CD8-positive, alpha-beta memory T cell (primary cell): ENCODE measurements around the gene HBA1. TPM values are rescaled to one million over a fixed set of nuclear protein-coding genes. Genes with fewer than 3 reads are reported as not detected.

Experiments used
- CTCF ChIA-PET: fragments of 350-600 bp; sonication (Branson Sonifier 250); formaldehyde crosslinking; loops from one replicate; lab custom pipeline; 2021; ENCODE audit warnings: antibody characterized with exemption; lab: Charles Lee
- POLR2A ChIA-PET: fragments of 350-600 bp; sonication (Branson Sonifier 250); formaldehyde crosslinking; loops from one replicate; lab custom pipeline; 2021; ENCODE audit warnings: antibody characterized with exemption; lab: Charles Lee
- DNase-seq, 5 donors: peaks; one replicate each; pipeline versions ENCODE4 v3.0.0 to v3.0.0-alpha.2; 2020 to 2022; ENCODE audit warnings: mixed read lengths in 1 of 5
- H3K27ac ChIP-seq: one replicate; pipeline ENCODE4 v1.7.0; 2013; ENCODE audit warnings: low read depth, mild to moderate bottlenecking, low read length, moderate library complexity
- H3K27me3 ChIP-seq: 2 replicates; pipeline ENCODE4 v1.7.0; 2013; ENCODE audit warnings: low read length, mild to moderate bottlenecking; ENCODE audit not compliant: insufficient read depth, poor library complexity, severe bottlenecking
- H3K36me3 ChIP-seq: 2 replicates; pipeline ENCODE4 v1.7.0; 2013; ENCODE audit warnings: mild to moderate bottlenecking, low read length, moderate library complexity; ENCODE audit not compliant: insufficient read depth
- H3K4me1 ChIP-seq: 2 replicates; pipeline ENCODE4 v1.7.0; 2013; ENCODE audit warnings: mild to moderate bottlenecking, low read length, moderate library complexity; ENCODE audit not compliant: insufficient read depth
- H3K4me3 ChIP-seq: 2 replicates; pipeline ENCODE4 v1.7.0; 2013; ENCODE audit warnings: mild to moderate bottlenecking, low read length
- H3K9me3 ChIP-seq: 2 replicates; pipeline ENCODE4 v1.7.0; 2013; ENCODE audit warnings: mild to moderate bottlenecking, low read length
- H3K27ac Mint-ChIP-seq, 8 donors: one replicate each; pipeline ENCODE4 v1.8.0; 2020 to 2021; ENCODE audit warnings: mixed read lengths in 8 of 8, mild to moderate bottlenecking in 6 of 8, inconsistent platforms in 3 of 8, moderate library complexity in 3 of 8
- H3K27me3 Mint-ChIP-seq, 2 donors: one replicate each; pipeline ENCODE4 v1.8.0; 2020 to 2021; ENCODE audit warnings: mixed read lengths in 2 of 2, mild to moderate bottlenecking in 1 of 2, moderate library complexity in 1 of 2
- H3K36me3 Mint-ChIP-seq, 3 donors: one replicate each; pipeline ENCODE4 v1.8.0; 2020 to 2021; ENCODE audit warnings: mixed read lengths in 3 of 3, inconsistent platforms in 1 of 3, mild to moderate bottlenecking in 1 of 3
- H3K4me1 Mint-ChIP-seq, 3 donors: one replicate each; pipeline ENCODE4 v1.8.0; 2020 to 2021; ENCODE audit warnings: mixed read lengths in 3 of 3, inconsistent platforms in 1 of 3, mild to moderate bottlenecking in 1 of 3
- H3K4me3 Mint-ChIP-seq, 7 donors: one replicate each; pipeline ENCODE4 v1.8.0; 2020 to 2021; ENCODE audit warnings: mixed read lengths in 7 of 7, mild to moderate bottlenecking in 6 of 7, moderate library complexity in 4 of 7, inconsistent platforms in 2 of 7
- H3K9me3 Mint-ChIP-seq, 5 donors: one replicate each; pipeline ENCODE4 v1.8.0; 2020 to 2022; ENCODE audit warnings: mixed read lengths in 5 of 5, mild to moderate bottlenecking in 3 of 5, moderate library complexity in 2 of 5, inconsistent platforms in 1 of 5
- polyA plus RNA-seq: library from polyadenylated mRNA; unstranded; fragments of 300-500 nt; fragmentation: Illumina TruSeq; gene quantifications from one replicate; pipeline ENCODE4 v1.2.3, GENCODE V29; 2021
- total RNA-seq, 2 experiments: library from RNA; stranded (reverse); gene quantifications; one replicate each; pipeline ENCODE4 v1.2.3, GENCODE V29; 2021

The HBA1 gene
- total and polyA plus RNA-seq, 3 experiments from 2014 or later: 1.6 TPM; not detected in 2

DNA sequence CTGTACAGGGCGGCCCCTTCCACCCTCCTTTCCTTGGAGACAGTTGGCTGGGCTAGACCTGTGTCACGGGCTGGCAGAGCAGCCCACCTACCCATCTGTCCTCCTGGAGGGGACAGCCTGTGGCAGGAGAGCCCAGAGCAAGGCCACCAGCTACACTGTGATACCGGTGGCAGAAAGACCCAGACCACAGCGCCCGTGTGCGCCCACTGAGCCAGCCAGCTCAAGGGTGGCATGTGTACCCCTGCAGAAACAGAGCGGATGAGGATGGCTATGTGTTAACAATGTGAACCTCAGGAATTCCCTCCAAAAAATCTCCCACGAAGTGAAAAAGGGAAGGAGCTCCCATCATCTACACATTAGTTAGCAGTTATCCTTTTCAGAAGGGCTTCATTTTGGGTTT is 10.8 kb downstream of the HBA1 start:
- Histone ChIP-seq H3K4me3 (no peak overlapping the region), H3K27ac (no peak overlapping the region), H3K9me3 (no peaks in the 10 kb centered on the region), H3K4me1 (no peaks in the 10 kb centered on the region), H3K36me3 (peaks cover 7% of the 10 kb centered on the region), H3K27me3 (no peaks in the 10 kb centered on the region)
- H3K36me3 Mint-ChIP-seq: peaks cover 0 to 53% (median 14%) of the 10 kb centered on the region in 3 donors
- no peak overlapping the region for H3K4me3 Mint-ChIP-seq
- no peaks in the 10 kb centered on the region for H3K9me3 Mint-ChIP-seq
- ChIA-PET CTCF (no interaction called here), POLR2A (no interaction called here)
- H3K27me3 Mint-ChIP-seq: peaks cover 0 to 1% of the 10 kb centered on the region in 2 donors
- DNase-seq: no peak
- peaks cover 0 to 4% (median 3%) of the 10 kb centered on the region in 3 donors for H3K4me1 Mint-ChIP-seq
- no peak overlapping the region for H3K27ac Mint-ChIP-seq

DNA sequence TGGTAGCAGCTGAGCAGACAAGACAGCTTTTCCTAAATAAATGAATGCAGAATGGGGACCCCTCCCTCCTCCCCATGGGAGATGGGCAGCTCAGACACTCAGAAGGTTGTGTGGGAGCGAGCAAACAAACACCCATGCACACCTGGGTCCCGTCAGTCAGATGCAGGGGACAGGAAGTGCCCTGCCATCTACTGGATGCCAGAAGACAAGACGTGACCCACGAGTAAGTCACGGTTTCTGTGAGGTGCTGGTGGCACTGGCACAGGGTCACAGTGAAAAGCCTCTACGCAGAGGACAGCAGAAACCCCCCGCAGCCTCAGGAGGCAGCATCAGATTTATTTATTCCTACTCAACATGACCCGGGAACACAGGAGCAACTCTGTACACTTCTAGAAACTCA is 12.2 kb downstream of the HBA1 start:
- no peaks in the 10 kb centered on the region for H3K27me3 Mint-ChIP-seq
- POLR2A ChIA-PET: interaction anchor here (0.7 kb wide), 1 partner anchor 17 kb away, joined by 6 read pairs; no protein-coding TSS in a partner anchor
- no peak overlapping the region for H3K4me3 Mint-ChIP-seq
- Histone ChIP-seq H3K27ac (no peak overlapping the region), H3K4me1 (no peaks in the 10 kb centered on the region), H3K36me3 (peaks cover 13% of the 10 kb centered on the region), H3K4me3 (no peak overlapping the region), H3K9me3 (no peaks in the 10 kb centered on the region), H3K27me3 (no peaks in the 10 kb centered on the region)
- DNase-seq: peak in 1 of 5 donors; percentile 38
- H3K9me3 Mint-ChIP-seq: no peaks in the 10 kb centered on the region
- CTCF ChIA-PET: interaction anchor here (0.6 to 1.4 kb wide), 4 partner anchors 39 to 450 kb away, joined by 3 to 5 read pairs (median 4); no protein-coding TSS in a partner anchor
- peaks cover 0 to 4% (median 3%) of the 10 kb centered on the region in 3 donors for H3K4me1 Mint-ChIP-seq
- H3K36me3 Mint-ChIP-seq: peaks cover 0 to 64% (median 15%) of the 10 kb centered on the region in 3 donors
- peak overlapping the region in 1 of 8 donors; percentile 53 for H3K27ac Mint-ChIP-seq

DNA sequence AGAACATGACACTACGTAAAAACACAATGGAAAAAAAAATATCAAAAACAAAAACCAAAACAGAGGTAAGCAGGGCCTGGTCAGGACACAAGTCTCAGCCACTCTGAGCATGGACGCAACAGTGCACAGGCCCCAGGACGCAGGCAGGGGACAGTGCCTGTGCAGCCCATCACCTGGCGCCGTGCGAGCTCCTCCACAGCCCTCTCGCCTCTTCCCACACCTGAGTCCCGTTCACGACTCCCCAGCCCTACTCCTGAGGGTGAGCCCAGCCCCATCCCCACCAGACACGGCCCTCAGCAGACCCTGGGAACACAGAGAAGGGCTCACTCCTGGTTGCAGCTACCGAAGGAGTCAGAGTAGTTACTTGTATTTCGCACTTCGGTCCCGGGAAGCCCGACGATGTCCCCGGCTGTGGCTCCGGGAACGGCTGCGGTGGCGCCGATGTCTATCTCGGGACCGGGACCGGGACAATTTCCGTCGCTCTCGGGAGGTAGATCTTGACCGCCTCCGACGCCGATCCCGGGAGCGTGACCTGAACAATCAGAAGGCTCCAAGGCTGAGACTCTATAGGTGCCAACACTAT is 13.2 kb downstream of the HBA1 start:
- Histone ChIP-seq H3K4me3 (no peak overlapping the region), H3K9me3 (no peaks in the 10 kb centered on the region), H3K36me3 (peaks cover 20% of the 10 kb centered on the region), H3K27ac (no peak overlapping the region), H3K27me3 (no peaks in the 10 kb centered on the region), H3K4me1 (no peaks in the 10 kb centered on the region)
- no peak overlapping the region for H3K4me3 Mint-ChIP-seq
- ChIA-PET CTCF (interaction anchor here (1.0 to 1.6 kb wide), 2 partner anchors 8 to 9 kb away, joined by 3 read pairs; partner anchors contain the start of gene HBQ1), POLR2A (no interaction called here)
- H3K27ac Mint-ChIP-seq: peak overlapping the region in 1 of 8 donors; percentile 27
- peaks cover 0 to 4% (median 3%) of the 10 kb centered on the region in 3 donors for H3K4me1 Mint-ChIP-seq
- no peak for DNase-seq
- no peaks in the 10 kb centered on the region for H3K9me3 Mint-ChIP-seq
- peaks cover 0 to 72% (median 15%) of the 10 kb centered on the region in 3 donors for H3K36me3 Mint-ChIP-seq
- H3K27me3 Mint-ChIP-seq: no peaks in the 10 kb centered on the region

DNA sequence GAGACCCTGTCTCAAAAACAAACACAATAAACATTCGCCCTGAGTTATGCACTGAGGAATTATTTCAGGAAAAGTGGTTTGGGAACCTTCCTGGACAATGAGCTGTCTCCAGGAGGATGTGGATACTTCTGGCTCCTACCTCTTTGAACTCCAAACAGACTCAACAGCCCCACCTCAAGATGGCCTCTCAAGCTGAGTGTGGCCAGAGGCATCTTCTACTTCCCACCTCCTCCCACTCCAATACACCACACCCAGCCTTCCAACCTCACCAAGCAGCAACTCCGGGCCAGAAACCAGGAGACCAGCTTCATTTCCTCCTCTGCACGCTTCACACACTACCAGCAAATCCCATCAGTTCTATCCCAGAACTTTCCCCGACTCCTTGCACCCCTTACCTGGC is 15.4 kb downstream of the HBA1 start:
- Mint-ChIP-seq H3K9me3 (no peaks in the 10 kb centered on the region), H3K4me3 (no peak overlapping the region), H3K4me1 (peaks cover 0 to 4% (median 3%) of the 10 kb centered on the region in 3 donors), H3K27ac (peak overlapping the region in 3 of 8 donors; percentile 66 to 92 (median 83)), H3K27me3 (no peaks in the 10 kb centered on the region), H3K36me3 (peaks cover 0 to 85% (median 15%) of the 10 kb centered on the region in 3 donors)
- Histone ChIP-seq H3K9me3 (no peaks in the 10 kb centered on the region), H3K4me3 (no peak overlapping the region), H3K4me1 (no peaks in the 10 kb centered on the region), H3K27ac (no peak overlapping the region), H3K36me3 (peaks cover 35% of the 10 kb centered on the region), H3K27me3 (no peaks in the 10 kb centered on the region)
- no peak for DNase-seq
- ChIA-PET POLR2A (interaction anchor here (0.7 kb wide), 1 partner anchor 337 kb away, joined by 7 read pairs; no protein-coding TSS in a partner anchor), CTCF (interaction anchor here (2.6 to 4.1 kb wide), 2 partner anchors 10 to 85 kb away, joined by 7 to 18 read pairs; no protein-coding TSS in a partner anchor)

DNA sequence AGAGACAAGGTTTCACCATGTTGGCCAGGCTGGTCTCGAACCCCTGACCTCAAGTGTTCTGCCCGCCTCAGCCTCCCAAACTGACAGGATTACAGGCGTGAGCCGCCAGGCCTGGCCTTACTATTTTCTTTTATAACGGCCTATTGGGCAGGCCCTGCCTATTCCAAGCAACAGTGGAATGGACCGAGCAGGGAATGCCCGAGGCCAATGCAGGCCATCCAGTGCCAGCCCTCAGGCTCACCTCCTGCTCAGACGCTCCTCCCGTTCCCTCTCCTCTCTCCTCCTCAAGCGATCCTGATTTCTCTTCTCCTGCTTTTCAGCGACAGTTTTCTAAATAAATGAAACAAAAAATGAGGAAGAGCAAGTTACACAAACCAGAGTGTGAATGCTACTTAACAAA is 16.2 kb downstream of the HBA1 start:
- ChIA-PET POLR2A (no interaction called here), CTCF (interaction anchor here (2.6 to 4.1 kb wide), 2 partner anchors 11 to 86 kb away, joined by 7 to 18 read pairs; no protein-coding TSS in a partner anchor)
- H3K9me3 ChIP-seq: no peaks in the 10 kb centered on the region
- DNase-seq: no peak
- Mint-ChIP-seq H3K27me3 (no peaks in the 10 kb centered on the region), H3K9me3 (peaks cover 0 to 2% (median 0%) of the 10 kb centered on the region in 5 donors), H3K4me3 (no peak overlapping the region), H3K27ac (no peak overlapping the region), H3K36me3 (peaks cover 0 to 85% (median 15%) of the 10 kb centered on the region in 3 donors), H3K4me1 (peaks cover 0 to 4% (median 3%) of the 10 kb centered on the region in 3 donors)
- H3K4me1 ChIP-seq: no peaks in the 10 kb centered on the region
- no peak overlapping the region for H3K27ac ChIP-seq
- H3K36me3 ChIP-seq: peaks cover 38% of the 10 kb centered on the region
- H3K4me3 ChIP-seq: no peak overlapping the region
- H3K27me3 ChIP-seq: no peaks in the 10 kb centered on the region

DNA sequence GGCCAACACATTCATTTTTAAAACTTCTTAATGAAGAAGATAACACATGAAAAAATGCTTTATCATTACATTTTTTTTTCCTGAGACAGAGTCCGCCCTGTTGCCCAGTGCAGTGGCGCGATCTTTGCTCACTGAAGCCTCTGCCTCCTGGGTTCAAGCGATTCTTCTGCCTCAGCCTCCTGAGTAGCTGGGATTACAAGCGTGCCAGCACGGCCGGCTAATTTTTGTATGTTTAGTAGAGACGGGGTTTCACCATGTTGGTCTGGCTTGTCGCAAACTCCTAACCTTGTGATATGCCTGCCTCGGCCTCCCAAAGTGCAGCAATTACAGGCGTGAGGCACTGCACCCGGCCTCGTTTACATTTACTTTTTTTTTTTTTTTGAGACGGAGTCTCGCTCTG is 17.0 kb downstream of the HBA1 start:
- no peaks in the 10 kb centered on the region for H3K27me3 ChIP-seq
- ChIA-PET POLR2A (no interaction called here), CTCF (interaction anchor here (2.6 to 4.1 kb wide), 2 partner anchors 11 to 87 kb away, joined by 7 to 18 read pairs; no protein-coding TSS in a partner anchor)
- Mint-ChIP-seq H3K36me3 (peaks cover 0 to 88% (median 15%) of the 10 kb centered on the region in 3 donors), H3K9me3 (peaks cover 0 to 2% (median 0%) of the 10 kb centered on the region in 5 donors), H3K27ac (peak overlapping the region in 1 of 8 donors; percentile 19), H3K27me3 (no peaks in the 10 kb centered on the region), H3K4me3 (no peak overlapping the region), H3K4me1 (peaks cover 0 to 4% (median 3%) of the 10 kb centered on the region in 3 donors)
- peaks cover 43% of the 10 kb centered on the region for H3K36me3 ChIP-seq
- no peak for DNase-seq
- no peak overlapping the region for H3K4me3 ChIP-seq
- no peak overlapping the region for H3K27ac ChIP-seq
- no peaks in the 10 kb centered on the region for H3K4me1 ChIP-seq
- H3K9me3 ChIP-seq: no peaks in the 10 kb centered on the region

DNA sequence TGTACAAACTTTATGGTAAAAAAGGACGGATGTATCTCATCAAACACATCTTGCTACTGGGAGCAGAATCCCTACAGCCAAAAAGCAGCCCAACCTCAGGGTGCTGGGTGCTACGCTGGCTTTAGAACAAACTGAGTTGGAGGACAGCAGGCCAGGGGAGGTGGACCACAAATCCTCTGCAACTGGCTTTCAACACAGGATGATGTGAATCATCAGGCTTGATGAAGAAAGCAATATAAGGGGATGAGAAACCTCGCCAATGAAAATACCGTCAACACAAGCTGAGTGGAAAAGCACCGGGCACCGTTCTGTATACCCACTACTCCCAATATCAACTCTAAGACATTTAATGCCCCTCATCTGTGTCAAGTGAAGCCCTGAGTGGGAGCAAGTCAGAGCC is 18.0 kb downstream of the HBA1 start:
- H3K27me3 Mint-ChIP-seq: no peaks in the 10 kb centered on the region
- peaks cover 0 to 2% (median 0%) of the 10 kb centered on the region in 5 donors for H3K9me3 Mint-ChIP-seq
- CTCF ChIA-PET: interaction anchor here (4.1 kb wide), 1 partner anchor 13 kb away, joined by 18 read pairs; no protein-coding TSS in a partner anchor
- POLR2A ChIA-PET: no interaction called here
- H3K4me3 Mint-ChIP-seq: no peak overlapping the region
- H3K9me3 ChIP-seq: no peaks in the 10 kb centered on the region
- H3K4me1 ChIP-seq: no peaks in the 10 kb centered on the region
- no peak for DNase-seq
- H3K27ac ChIP-seq: no peak overlapping the region
- H3K36me3 ChIP-seq: peaks cover 53% of the 10 kb centered on the region
- H3K4me1 Mint-ChIP-seq: no peaks in the 10 kb centered on the region
- no peaks in the 10 kb centered on the region for H3K27me3 ChIP-seq
- H3K4me3 ChIP-seq: no peak overlapping the region
- H3K27ac Mint-ChIP-seq: peak overlapping the region in 1 of 8 donors; percentile 47
- H3K36me3 Mint-ChIP-seq: peaks cover 0 to 88% (median 8%) of the 10 kb centered on the region in 3 donors

DNA sequence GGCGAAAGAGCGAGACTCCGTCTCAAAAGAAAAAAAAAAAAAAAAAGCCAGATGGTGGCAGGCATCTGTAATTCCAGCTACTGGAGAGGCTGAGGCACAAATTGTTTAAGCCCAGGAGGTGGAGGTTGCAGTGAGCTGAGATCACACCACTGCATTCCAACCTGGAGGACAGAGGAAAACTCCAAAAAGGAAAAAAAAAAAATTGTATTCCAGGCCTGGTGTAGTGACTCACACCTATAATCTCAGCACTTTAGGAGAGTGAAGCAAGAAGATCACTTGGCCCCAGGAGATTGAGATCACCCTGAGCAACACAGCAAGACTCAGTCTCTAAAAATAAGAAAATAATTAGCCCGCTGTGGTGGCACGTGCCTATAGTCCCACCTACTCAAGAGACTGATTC is 23.9 kb downstream of the HBA1 start:
- Mint-ChIP-seq H3K4me1 (peaks cover 0 to 3% (median 0%) of the 10 kb centered on the region in 3 donors), H3K9me3 (peaks cover 0 to 2% (median 0%) of the 10 kb centered on the region in 5 donors), H3K36me3 (peaks cover 3 to 76% (median 4%) of the 10 kb centered on the region in 3 donors), H3K27ac (peak overlapping the region in 1 of 8 donors; percentile 54), H3K27me3 (no peaks in the 10 kb centered on the region), H3K4me3 (no peak overlapping the region)
- Histone ChIP-seq H3K4me1 (no peaks in the 10 kb centered on the region), H3K9me3 (no peaks in the 10 kb centered on the region), H3K27me3 (no peaks in the 10 kb centered on the region), H3K36me3 (peaks cover 54% of the 10 kb centered on the region), H3K27ac (no peak overlapping the region), H3K4me3 (no peak overlapping the region)
- no peak for DNase-seq
- ChIA-PET CTCF (interaction anchor here (1.7 kb wide), 1 partner anchor 28 kb away, joined by 4 read pairs; no protein-coding TSS in a partner anchor), POLR2A (no interaction called here)
